ENCODE data around the gene MMP20. TPM values are rescaled to one million over a fixed set of nuclear protein-coding genes. Genes with fewer than 3 reads are reported as not detected.
"Not testable (repeated sequence)": the region's sequence is repeated elsewhere in the genome, so short reads cannot be mapped to it uniquely, and the experiment has no call there.

Gene MMP20
- total RNA-seq, 1 donor from 2014 or later = not detected

- peaks cover 8% of the 10 kb centered on the region for H3K4me1 Mint-ChIP-seq (ENCODE audit: unreplicated experiment)
- H3K4me3 Mint-ChIP-seq = no peak overlapping the region
- H3K9me3 Mint-ChIP-seq = no peaks in the 10 kb centered on the region
- H3K27me3 Mint-ChIP-seq = no peaks in the 10 kb centered on the region
- TF ChIP-seq CTCF (conservative IDR thresholded peaks at IDR 0.05) = no peak
- DNase-seq (ENCODE audit: extremely low spot score, unreplicated experiment) = no peak
- no peaks in the 10 kb centered on the region for H3K36me3 Mint-ChIP-seq
- H3K27ac Mint-ChIP-seq = no peak overlapping the region
These were observed 5.7 kb upstream of the MMP20 start for GRCh38 chr11:102630598-102631448.

GRCh38 chr11:102629908-102630307 is 4.8 kb upstream of the MMP20 start:
- H3K27ac Mint-ChIP-seq; H3K4me1 Mint-ChIP-seq (ENCODE audit: unreplicated experiment); DNase-seq (ENCODE audit: extremely low spot score, unreplicated experiment); H3K4me3 Mint-ChIP-seq; H3K9me3 Mint-ChIP-seq; H3K36me3 Mint-ChIP-seq; H3K27me3 Mint-ChIP-seq: not testable (repeated sequence)

- Mint-ChIP-seq H3K27ac (no peak overlapping the region), H3K4me1 (ENCODE audit: unreplicated experiment) (peaks cover 6% of the 10 kb centered on the region), H3K27me3 (no peaks in the 10 kb centered on the region), H3K36me3 (no peaks in the 10 kb centered on the region), H3K4me3 (no peak overlapping the region), H3K9me3 (no peaks in the 10 kb centered on the region)
- DNase-seq (ENCODE audit: extremely low spot score, unreplicated experiment) = no peak
- TF ChIP-seq CTCF (conservative IDR thresholded peaks at IDR 0.05) = no peak
These were observed 1.5 kb upstream of the MMP20 start for GRCh38 chr11:102626676-102627075.

GRCh38 chr11:102623998-102624397 is 1.1 kb downstream of the MMP20 start:
- DNase-seq (ENCODE audit: extremely low spot score, unreplicated experiment) = no peak
- Mint-ChIP-seq H3K36me3 (no peaks in the 10 kb centered on the region), H3K27me3 (no peaks in the 10 kb centered on the region), H3K4me1 (ENCODE audit: unreplicated experiment) (no peaks in the 10 kb centered on the region), H3K4me3 (no peak overlapping the region), H3K27ac (no peak overlapping the region), H3K9me3 (no peaks in the 10 kb centered on the region)
- TF ChIP-seq CTCF (conservative IDR thresholded peaks at IDR 0.05) = no peak

- Mint-ChIP-seq H3K9me3 (no peaks in the 10 kb centered on the region), H3K27ac (no peak overlapping the region), H3K36me3 (no peaks in the 10 kb centered on the region), H3K4me3 (no peak overlapping the region), H3K4me1 (ENCODE audit: unreplicated experiment) (no peaks in the 10 kb centered on the region), H3K27me3 (no peaks in the 10 kb centered on the region)
- DNase-seq (ENCODE audit: extremely low spot score, unreplicated experiment) = no peak
- no peak for TF ChIP-seq CTCF (conservative IDR thresholded peaks at IDR 0.05)
These were observed 2.0 kb downstream of the MMP20 start for GRCh38 chr11:102623128-102623527.

GRCh38 chr11:102622258-102622657 is 2.9 kb downstream of the MMP20 start:
- H3K27me3 Mint-ChIP-seq = no peaks in the 10 kb centered on the region
- H3K4me1 Mint-ChIP-seq (ENCODE audit: unreplicated experiment) = no peaks in the 10 kb centered on the region
- no peak overlapping the region for H3K27ac Mint-ChIP-seq
- DNase-seq (ENCODE audit: extremely low spot score, unreplicated experiment) = no peak
- H3K4me3 Mint-ChIP-seq = no peak overlapping the region
- H3K36me3 Mint-ChIP-seq = no peaks in the 10 kb centered on the region
- H3K9me3 Mint-ChIP-seq = no peaks in the 10 kb centered on the region
- TF ChIP-seq CTCF (conservative IDR thresholded peaks at IDR 0.05) = no peak
